DND-41 (cell line): ENCODE data around the gene SIRPA.

Source experiments
- EZH2 ChIP-seq: IDR thresholded peaks from 3 replicates; pipeline ENCODE4 v1.6.1; 2012; ENCODE audit warnings: borderline replicate concordance, low read depth, mild to moderate bottlenecking, moderate library complexity, low read length, inconsistent platforms; ENCODE audit not compliant: severe bottlenecking
- TF ChIP-seq, protein P1 (sequence below): IDR thresholded peaks from 2 replicates; pipeline ENCODE4 v1.5.1; 2012; ENCODE audit warnings: borderline replicate concordance, low read length, moderate library complexity, mild to moderate bottlenecking; ENCODE audit not compliant: poor library complexity, severe bottlenecking; ENCODE audit errors: extremely low read depth

DNA sequence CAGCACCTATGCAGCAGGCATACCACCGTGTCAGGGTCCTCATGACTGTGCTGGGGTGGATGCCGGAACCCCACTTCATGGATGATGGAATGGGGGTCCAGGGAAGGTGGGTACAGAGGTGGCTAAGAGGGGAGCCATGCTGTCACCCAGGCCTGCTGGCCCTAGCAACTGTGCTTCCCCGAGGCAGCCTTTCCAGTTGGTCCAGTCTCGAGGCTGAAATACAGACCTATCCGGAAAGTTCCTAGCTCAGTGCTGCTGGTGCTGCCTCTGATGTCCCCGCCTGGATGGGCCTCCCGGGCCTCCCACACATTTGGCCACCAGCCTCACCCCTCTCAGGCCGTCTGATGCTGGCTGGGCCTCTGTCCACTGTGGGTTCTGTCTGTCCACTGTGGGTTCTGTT, 17.4 kb downstream of the SIRPA start:
- TF ChIP-seq, protein P1, sequence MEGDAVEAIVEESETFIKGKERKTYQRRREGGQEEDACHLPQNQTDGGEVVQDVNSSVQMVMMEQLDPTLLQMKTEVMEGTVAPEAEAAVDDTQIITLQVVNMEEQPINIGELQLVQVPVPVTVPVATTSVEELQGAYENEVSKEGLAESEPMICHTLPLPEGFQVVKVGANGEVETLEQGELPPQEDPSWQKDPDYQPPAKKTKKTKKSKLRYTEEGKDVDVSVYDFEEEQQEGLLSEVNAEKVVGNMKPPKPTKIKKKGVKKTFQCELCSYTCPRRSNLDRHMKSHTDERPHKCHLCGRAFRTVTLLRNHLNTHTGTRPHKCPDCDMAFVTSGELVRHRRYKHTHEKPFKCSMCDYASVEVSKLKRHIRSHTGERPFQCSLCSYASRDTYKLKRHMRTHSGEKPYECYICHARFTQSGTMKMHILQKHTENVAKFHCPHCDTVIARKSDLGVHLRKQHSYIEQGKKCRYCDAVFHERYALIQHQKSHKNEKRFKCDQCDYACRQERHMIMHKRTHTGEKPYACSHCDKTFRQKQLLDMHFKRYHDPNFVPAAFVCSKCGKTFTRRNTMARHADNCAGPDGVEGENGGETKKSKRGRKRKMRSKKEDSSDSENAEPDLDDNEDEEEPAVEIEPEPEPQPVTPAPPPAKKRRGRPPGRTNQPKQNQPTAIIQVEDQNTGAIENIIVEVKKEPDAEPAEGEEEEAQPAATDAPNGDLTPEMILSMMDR = no peak
- TF ChIP-seq EZH2 = no peak
